Measurements from ENCODE around the gene HHAT.

Gene HHAT

GRCh38 chr1:210685295-210685650 is 356.6 kb downstream of the HHAT start:
- H3K9me3 Mint-ChIP-seq: no peaks in the 10 kb centered on the region
- no peaks in the 10 kb centered on the region for H3K27me3 Mint-ChIP-seq
- no peaks in the 10 kb centered on the region for H3K4me1 Mint-ChIP-seq
- H3K27ac Mint-ChIP-seq: no peak overlapping the region
- CTCF ChIA-PET: interaction anchor here (1.1 kb wide), 1 partner anchor 12 kb away, joined by 3 read pairs; no protein-coding TSS in a partner anchor
- DNase-seq: no peak
- H3K4me3 Mint-ChIP-seq: no peak overlapping the region
- H3K36me3 Mint-ChIP-seq: no peaks in the 10 kb centered on the region

GRCh38 chr1:210686841-210687240 is 358.1 kb downstream of the HHAT start:
- CTCF ChIA-PET: no interaction called here
- no peak for DNase-seq

GRCh38 chr1:210687582-210688279 is 359.0 kb downstream of the HHAT start:
- H3K4me1 Mint-ChIP-seq: peaks cover 4% of the 10 kb centered on the region
- no peak overlapping the region for H3K4me3 Mint-ChIP-seq
- no peaks in the 10 kb centered on the region for H3K9me3 Mint-ChIP-seq
- no peak overlapping the region for H3K27ac Mint-ChIP-seq
- CTCF ChIA-PET: no interaction called here
- DNase-seq: no peak
- H3K27me3 Mint-ChIP-seq: no peaks in the 10 kb centered on the region
- H3K36me3 Mint-ChIP-seq: no peaks in the 10 kb centered on the region

More at GRCh38 chr1:210686841-210687240, 358.1 kb downstream of the HHAT start:
- no peaks in the 10 kb centered on the region for H3K36me3 Mint-ChIP-seq
- no peak overlapping the region for H3K27ac Mint-ChIP-seq
- H3K27me3 Mint-ChIP-seq: no peaks in the 10 kb centered on the region
- no peaks in the 10 kb centered on the region for H3K9me3 Mint-ChIP-seq
- no peak overlapping the region for H3K4me3 Mint-ChIP-seq
- no peaks in the 10 kb centered on the region for H3K4me1 Mint-ChIP-seq

DNA sequence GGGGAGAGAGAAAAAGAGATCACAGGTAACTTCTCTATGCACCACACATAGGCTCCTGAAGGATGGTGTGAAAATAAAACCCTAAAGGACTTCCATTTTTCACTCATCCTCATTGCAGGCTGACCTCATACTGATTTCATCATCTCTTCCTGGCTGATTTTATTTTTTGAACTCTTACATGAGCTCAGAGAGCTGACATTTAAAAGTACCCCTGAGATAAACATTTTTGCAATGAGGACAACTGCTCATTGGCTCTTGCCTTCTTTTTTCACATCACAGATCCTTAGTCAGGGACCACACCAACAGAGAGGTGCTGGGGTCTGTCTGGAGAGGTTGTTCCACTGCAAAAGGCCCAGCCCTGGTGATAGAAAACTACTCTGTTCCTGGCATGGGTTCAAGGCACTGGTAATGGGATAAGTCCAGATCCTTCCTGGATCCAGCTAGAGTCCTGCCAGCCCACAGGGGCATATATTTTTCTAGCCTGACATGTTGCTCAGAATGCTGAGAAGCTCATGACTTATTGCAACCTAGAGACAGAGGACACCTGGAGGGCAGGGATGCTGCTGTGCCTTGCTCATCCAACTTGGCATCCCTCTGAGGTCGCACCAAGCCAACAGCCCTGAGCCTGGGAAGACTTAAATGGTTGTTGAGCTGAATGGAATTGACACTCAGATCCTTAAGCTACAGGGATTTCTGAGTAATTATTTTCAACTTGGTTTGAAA is 360.0 kb downstream of the HHAT start:
- DNase-seq: no peak
- CTCF ChIA-PET: interaction anchor here (1.1 kb wide), 1 partner anchor 11 kb away, joined by 3 read pairs; no protein-coding TSS in a partner anchor
- Mint-ChIP-seq H3K27ac (no peak overlapping the region), H3K4me3 (no peak overlapping the region), H3K4me1 (peaks cover 11% of the 10 kb centered on the region), H3K36me3 (no peaks in the 10 kb centered on the region), H3K27me3 (no peaks in the 10 kb centered on the region), H3K9me3 (no peaks in the 10 kb centered on the region)

- Mint-ChIP-seq H3K36me3 (no peaks in the 10 kb centered on the region), H3K4me3 (no peak overlapping the region), H3K9me3 (no peaks in the 10 kb centered on the region), H3K27me3 (no peaks in the 10 kb centered on the region), H3K27ac (no peak overlapping the region), H3K4me1 (peaks cover 11% of the 10 kb centered on the region)
- no peak for DNase-seq
- CTCF ChIA-PET: no interaction called here
These were observed 361.1 kb downstream of the HHAT start for GRCh38 chr1:210689826-210690225.

GRCh38 chr1:210690236-210690635 is 361.5 kb downstream of the HHAT start:
- no peak for DNase-seq
- no peak overlapping the region for H3K27ac Mint-ChIP-seq
- no peaks in the 10 kb centered on the region for H3K9me3 Mint-ChIP-seq
- H3K36me3 Mint-ChIP-seq: no peaks in the 10 kb centered on the region
- H3K4me1 Mint-ChIP-seq: peaks cover 11% of the 10 kb centered on the region
- H3K27me3 Mint-ChIP-seq: no peaks in the 10 kb centered on the region
- CTCF ChIA-PET: no interaction called here
- no peak overlapping the region for H3K4me3 Mint-ChIP-seq

DNA sequence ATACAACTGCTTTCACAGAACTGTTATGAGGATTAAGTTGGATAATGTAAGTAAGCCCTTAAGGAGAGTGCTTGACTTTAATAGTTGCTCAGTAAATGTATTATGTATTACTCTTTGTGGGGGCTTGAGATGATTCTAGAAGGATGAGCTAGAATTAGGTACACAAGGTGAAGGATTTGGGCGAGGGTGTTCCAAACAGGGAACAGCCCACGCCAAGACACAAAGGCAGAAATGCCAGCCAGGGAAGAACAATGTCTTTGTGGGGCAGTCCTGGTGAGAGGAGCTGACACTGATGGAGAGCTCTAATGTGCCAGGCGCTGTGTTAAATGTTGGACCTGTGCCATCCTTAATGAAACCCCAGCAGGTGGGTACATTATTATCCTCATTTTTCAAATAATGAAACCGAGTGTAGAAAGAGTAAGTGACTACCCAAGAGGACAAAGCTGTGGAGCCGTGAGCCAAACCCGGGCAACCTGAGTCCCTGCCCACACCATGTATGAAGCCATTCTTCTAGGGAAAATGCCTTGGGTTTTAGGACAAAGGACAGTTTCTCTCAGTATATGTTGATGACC is 362.4 kb downstream of the HHAT start:
- no peak overlapping the region for H3K27ac Mint-ChIP-seq
- CTCF ChIA-PET: no interaction called here
- no peaks in the 10 kb centered on the region for H3K36me3 Mint-ChIP-seq
- H3K4me3 Mint-ChIP-seq: no peak overlapping the region
- no peak for DNase-seq
- H3K9me3 Mint-ChIP-seq: no peaks in the 10 kb centered on the region
- H3K4me1 Mint-ChIP-seq: peaks cover 11% of the 10 kb centered on the region
- H3K27me3 Mint-ChIP-seq: peaks cover 3% of the 10 kb centered on the region

- Mint-ChIP-seq H3K4me1 (peaks cover 17% of the 10 kb centered on the region), H3K27ac (no peak overlapping the region), H3K9me3 (no peaks in the 10 kb centered on the region), H3K4me3 (no peak overlapping the region), H3K36me3 (no peaks in the 10 kb centered on the region), H3K27me3 (peaks cover 3% of the 10 kb centered on the region)
- no peak for DNase-seq
- CTCF ChIA-PET: no interaction called here
These were observed 364.1 kb downstream of the HHAT start for GRCh38 chr1:210692796-210693195.

DNA sequence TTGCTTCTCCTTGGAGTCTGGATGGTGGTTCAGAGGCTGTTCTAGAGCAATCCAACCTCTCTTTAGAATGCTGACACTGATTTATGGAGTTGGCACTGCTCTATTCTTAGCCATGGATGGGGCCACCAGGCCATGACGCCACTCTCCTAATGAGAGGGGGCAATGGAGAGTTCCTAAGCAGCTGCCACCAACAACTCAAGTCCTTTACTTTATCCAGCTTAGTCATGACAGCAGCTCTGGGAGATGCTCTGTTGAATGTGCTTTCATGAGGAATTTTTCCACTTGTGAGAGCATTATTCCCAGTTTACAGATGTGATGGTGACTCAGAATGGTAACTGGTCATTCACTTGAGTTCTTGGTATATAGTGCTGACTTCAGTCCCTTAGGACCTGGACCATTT is 366.3 kb downstream of the HHAT start:
- no peaks in the 10 kb centered on the region for H3K36me3 Mint-ChIP-seq
- H3K4me1 Mint-ChIP-seq: peaks cover 17% of the 10 kb centered on the region
- H3K9me3 Mint-ChIP-seq: no peaks in the 10 kb centered on the region
- DNase-seq: no peak
- CTCF ChIA-PET: no interaction called here
- peaks cover 3% of the 10 kb centered on the region for H3K27me3 Mint-ChIP-seq
- H3K4me3 Mint-ChIP-seq: no peak overlapping the region
- H3K27ac Mint-ChIP-seq: no peak overlapping the region

DNA sequence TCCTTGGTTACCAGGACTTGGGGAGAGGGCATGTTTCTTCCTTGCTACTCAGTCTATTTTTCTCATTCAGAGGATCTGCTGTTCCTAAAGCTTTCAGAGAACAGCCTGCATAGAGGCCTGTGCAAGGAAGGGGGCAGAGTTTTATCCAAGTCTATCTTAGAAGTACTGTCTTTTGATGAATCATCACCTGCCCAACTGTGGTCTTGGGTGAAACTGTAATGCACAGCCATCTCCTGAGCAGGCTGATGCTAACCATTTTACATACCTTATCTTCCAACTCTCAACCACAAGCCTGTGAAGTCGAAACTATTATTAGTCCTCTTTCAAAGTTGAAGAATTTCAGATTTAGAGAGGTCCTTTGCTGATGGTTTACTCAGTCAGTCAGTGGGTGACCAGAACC is 368.0 kb downstream of the HHAT start:
- DNase-seq: no peak
- H3K36me3 Mint-ChIP-seq: no peaks in the 10 kb centered on the region
- CTCF ChIA-PET: interaction anchor here (0.9 kb wide), 1 partner anchor 12 kb away, joined by 3 read pairs; no protein-coding TSS in a partner anchor
- no peak overlapping the region for H3K27ac Mint-ChIP-seq
- H3K4me3 Mint-ChIP-seq: no peak overlapping the region
- peaks cover 3% of the 10 kb centered on the region for H3K27me3 Mint-ChIP-seq
- H3K9me3 Mint-ChIP-seq: no peaks in the 10 kb centered on the region
- peaks cover 17% of the 10 kb centered on the region for H3K4me1 Mint-ChIP-seq

- H3K36me3 Mint-ChIP-seq: no peaks in the 10 kb centered on the region
- H3K27ac Mint-ChIP-seq: no peak overlapping the region
- no peak for DNase-seq
- CTCF ChIA-PET: interaction anchor here (0.9 kb wide), 1 partner anchor 12 kb away, joined by 3 read pairs; no protein-coding TSS in a partner anchor
- peaks cover 3% of the 10 kb centered on the region for H3K27me3 Mint-ChIP-seq
- H3K9me3 Mint-ChIP-seq: no peaks in the 10 kb centered on the region
- H3K4me1 Mint-ChIP-seq: peaks cover 17% of the 10 kb centered on the region
- H3K4me3 Mint-ChIP-seq: no peak overlapping the region
These were observed 368.5 kb downstream of the HHAT start for GRCh38 chr1:210697185-210697584.

- H3K9me3 Mint-ChIP-seq: no peaks in the 10 kb centered on the region
- peaks cover 6% of the 10 kb centered on the region for H3K4me1 Mint-ChIP-seq
These were observed 370.0 kb downstream of the HHAT start for GRCh38 chr1:210698661-210699060.

DNA sequence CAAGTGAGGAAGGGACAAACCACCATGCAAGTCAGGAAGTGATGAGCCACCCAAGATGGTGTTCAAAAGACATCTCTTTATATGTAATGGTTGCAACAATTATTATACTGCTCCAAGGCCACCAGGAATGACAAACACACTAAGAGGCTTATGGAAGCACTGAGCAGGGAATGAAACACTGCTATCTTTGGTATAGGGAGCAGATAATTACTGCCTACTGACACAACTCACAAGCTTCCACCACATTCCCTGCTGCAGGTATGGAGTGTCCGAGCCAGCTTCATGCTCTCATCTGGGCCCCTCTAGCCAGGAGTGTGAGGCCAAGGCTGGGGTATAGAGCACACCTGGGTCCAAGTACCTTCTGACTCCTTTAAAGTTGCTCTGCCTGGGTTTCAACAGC is 371.4 kb downstream of the HHAT start:
- Mint-ChIP-seq H3K27me3 (peaks cover 3% of the 10 kb centered on the region), H3K36me3 (no peaks in the 10 kb centered on the region), H3K4me3 (no peak overlapping the region), H3K9me3 (no peaks in the 10 kb centered on the region), H3K4me1 (peaks cover 6% of the 10 kb centered on the region), H3K27ac (no peak overlapping the region)
- CTCF ChIA-PET: interaction anchor here (0.6 kb wide), 1 partner anchor 11 kb away, joined by 3 read pairs; no protein-coding TSS in a partner anchor
- no peak for DNase-seq

More at GRCh38 chr1:210698661-210699060, 370.0 kb downstream of the HHAT start:
- H3K36me3 Mint-ChIP-seq: no peaks in the 10 kb centered on the region
- peaks cover 3% of the 10 kb centered on the region for H3K27me3 Mint-ChIP-seq
- no peak overlapping the region for H3K27ac Mint-ChIP-seq
- DNase-seq: no peak
- H3K4me3 Mint-ChIP-seq: no peak overlapping the region
- CTCF ChIA-PET: no interaction called here

- Mint-ChIP-seq H3K27ac (no peak overlapping the region), H3K36me3 (no peaks in the 10 kb centered on the region), H3K4me1 (peaks cover 6% of the 10 kb centered on the region), H3K27me3 (peaks cover 3% of the 10 kb centered on the region), H3K4me3 (no peak overlapping the region), H3K9me3 (no peaks in the 10 kb centered on the region)
- DNase-seq: no peak
- CTCF ChIA-PET: no interaction called here
These were observed 371.8 kb downstream of the HHAT start for GRCh38 chr1:210700511-210700910.

DNA sequence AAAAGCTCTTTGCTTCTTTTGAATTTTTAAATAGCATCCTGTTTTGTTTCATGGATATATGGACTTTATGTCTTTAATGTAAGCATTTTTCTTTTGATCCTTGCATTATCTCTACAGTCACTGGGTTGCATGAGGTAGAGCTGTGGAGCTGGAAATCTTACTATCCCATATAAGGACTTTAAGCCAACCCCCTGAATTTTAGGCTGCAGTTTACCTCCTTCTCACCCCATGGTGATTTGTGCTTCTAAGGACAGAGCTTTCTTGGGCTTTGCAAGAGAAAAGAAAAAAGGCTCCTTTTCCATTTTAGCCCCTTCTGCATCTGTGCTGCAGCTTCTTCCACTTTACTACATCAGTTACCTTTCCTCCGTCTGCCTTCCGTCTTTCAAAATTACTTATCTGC is 373.8 kb downstream of the HHAT start:
- no peak for DNase-seq
- Mint-ChIP-seq H3K9me3 (no peaks in the 10 kb centered on the region), H3K27me3 (no peaks in the 10 kb centered on the region), H3K4me3 (no peak overlapping the region), H3K36me3 (no peaks in the 10 kb centered on the region), H3K4me1 (no peaks in the 10 kb centered on the region), H3K27ac (no peak overlapping the region)
- CTCF ChIA-PET: no interaction called here

Data from activated naive CD4-positive, alpha-beta T cell treated with anti-CD3 and anti-CD28 coated beads, Interleukin-2, amount 10 ng/mL, durations not matched to agents 7 days and 5 days (primary cell).